Vagina (tissue), 2 donors: ENCODE results near the gene SERTAD2. TPM values are rescaled to one million over a fixed set of nuclear protein-coding genes. Genes with fewer than 3 reads are reported as not detected.
A peak's percentile ranks its signal among the peaks of the same experiment; 100 is the strongest.

ENCODE experiments used
- DNase-seq, 2 donors: peaks; one replicate each; pipeline ENCODE4 v3.0.0-alpha.2; 2017; ENCODE audit errors: extremely low spot score in 2 of 2
- H3K27ac ChIP-seq: fragments of 200-600 bp; sonication (generic); one replicate; pipeline ENCODE4 v1.5.1; 2019
- H3K27me3 ChIP-seq: fragments of 200-600 bp; sonication (generic); one replicate; pipeline ENCODE4 v1.5.1; 2019
- H3K36me3 ChIP-seq, 2 donors: fragments of 200-600 bp; sonication (generic); one replicate each; pipeline ENCODE4 v1.5.1; 2017 to 2019
- H3K4me1 ChIP-seq: fragments of 200-600 bp; sonication (generic); one replicate; pipeline ENCODE4 v1.5.1; 2019
- H3K4me3 ChIP-seq, 2 donors: fragments of 200-600 bp; sonication (generic); 1 replicate in 1 of 2; 2 replicates in 1 of 2; pipeline ENCODE4 v1.5.1; 2016 to 2019
- H3K9me3 ChIP-seq: fragments of 200-600 bp; sonication (generic); one replicate; pipeline ENCODE4 v1.5.1; 2019
- POLR2A ChIP-seq, 2 donors: fragments of 450-650 bp; IDR thresholded peaks; one replicate each; pipeline ENCODE4 v1.6.1; 2017; ENCODE audit warnings: antibody characterized with exemption in 2 of 2, mild to moderate bottlenecking in 2 of 2, moderate library complexity in 2 of 2
- POLR2AphosphoS5 ChIP-seq, 2 donors: sonication (generic); formaldehyde crosslinking; IDR thresholded peaks; one replicate each; pipeline ENCODE4 v1.9.0; 2017; ENCODE audit warnings: antibody characterized with exemption in 2 of 2, mild to moderate bottlenecking in 2 of 2, low read depth in 1 of 2; ENCODE audit not compliant: insufficient read depth in 1 of 2
- intact Hi-C: fragments of 100-400 bp; cut with DNase I; formaldehyde crosslinking; loops from one replicate; pipeline ENCODE4 v1.15.1; 2023
- total RNA-seq: library from RNA; depleted of rRNA; stranded (reverse); fragments of >200 nt; gene quantifications from one replicate; pipeline ENCODE4 v1.2.3, GENCODE V29; 2016
- TF ChIP-seq, protein P1 (sequence below), 3 experiments: fragments of 450-650 bp in 2 of 3; fragments of 200-600 bp in 1 of 3; sonication (generic) in 1 of 3; IDR thresholded peaks; one replicate each; pipeline ENCODE4 v1.5.1; 2017 to 2019; ENCODE audit warnings: antibody characterized with exemption in 3 of 3, mild to moderate bottlenecking in 2 of 3, moderate library complexity in 2 of 3

The SERTAD2 gene
- total RNA-seq, 1 donor from 2014 or later: 19.2 TPM

DNA sequence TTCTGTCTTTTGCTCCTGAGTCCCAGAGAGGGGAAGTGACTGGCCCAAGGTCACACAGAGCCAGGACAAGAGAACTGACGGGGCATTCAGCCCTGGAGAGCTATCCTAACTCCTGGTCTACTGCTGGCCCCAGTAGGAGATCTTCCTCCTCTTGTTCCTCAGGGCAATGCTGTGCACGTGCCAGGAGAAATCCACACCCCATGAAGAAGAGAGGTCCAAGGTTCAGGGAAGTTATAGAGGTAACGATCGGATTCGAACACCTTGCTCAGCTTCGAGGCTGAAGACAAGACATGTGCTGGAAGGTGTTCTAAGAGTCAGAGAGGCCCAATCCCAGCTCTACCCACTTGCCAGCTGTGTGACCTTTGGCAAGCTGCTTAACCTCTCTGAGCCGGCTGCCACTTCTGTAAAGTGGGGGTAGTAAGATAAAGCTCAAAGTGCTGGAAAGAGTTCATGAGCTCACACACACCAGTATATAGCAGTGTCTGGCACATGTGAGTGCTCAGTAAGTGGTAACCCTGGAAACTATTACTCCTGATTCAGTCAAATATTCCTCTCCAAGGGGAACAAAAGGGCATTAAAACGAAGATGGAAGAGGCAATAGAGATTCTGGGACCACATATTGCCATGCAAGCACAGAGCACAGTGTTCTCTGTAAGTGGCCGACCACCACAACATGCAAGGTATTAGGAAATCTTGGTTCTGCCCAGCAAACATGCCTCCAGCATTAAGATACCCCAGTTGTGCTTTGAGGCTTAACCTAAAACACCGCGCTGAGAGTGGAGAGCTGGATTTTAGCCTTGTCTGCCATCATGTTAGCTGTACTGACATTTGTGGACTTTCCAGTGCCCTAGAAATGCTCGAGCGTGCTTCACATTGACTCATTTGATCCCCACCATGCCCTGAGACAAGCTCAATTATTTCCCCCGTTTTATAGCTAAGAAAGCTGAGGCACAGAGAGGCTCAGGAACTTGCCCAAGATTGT is 25.6 kb downstream of the SERTAD2 start:
- DNase-seq: no peak
- H3K4me1 ChIP-seq: peaks cover 48% of the 10 kb centered on the region
- no peak overlapping the region for H3K27ac ChIP-seq
- no peaks in the 10 kb centered on the region for H3K36me3 ChIP-seq
- no peak overlapping the region for H3K4me3 ChIP-seq
- no peaks in the 10 kb centered on the region for H3K27me3 ChIP-seq
- H3K9me3 ChIP-seq: no peaks in the 10 kb centered on the region
- TF ChIP-seq POLR2A (IDR thresholded peaks at IDR 0.05) (no peak), POLR2AphosphoS5 (IDR thresholded peaks at IDR 0.05; ENCODE audit: insufficient read depth in 1 of 2, low read depth in 1 of 2) (no peak)
- TF ChIP-seq, protein P1, sequence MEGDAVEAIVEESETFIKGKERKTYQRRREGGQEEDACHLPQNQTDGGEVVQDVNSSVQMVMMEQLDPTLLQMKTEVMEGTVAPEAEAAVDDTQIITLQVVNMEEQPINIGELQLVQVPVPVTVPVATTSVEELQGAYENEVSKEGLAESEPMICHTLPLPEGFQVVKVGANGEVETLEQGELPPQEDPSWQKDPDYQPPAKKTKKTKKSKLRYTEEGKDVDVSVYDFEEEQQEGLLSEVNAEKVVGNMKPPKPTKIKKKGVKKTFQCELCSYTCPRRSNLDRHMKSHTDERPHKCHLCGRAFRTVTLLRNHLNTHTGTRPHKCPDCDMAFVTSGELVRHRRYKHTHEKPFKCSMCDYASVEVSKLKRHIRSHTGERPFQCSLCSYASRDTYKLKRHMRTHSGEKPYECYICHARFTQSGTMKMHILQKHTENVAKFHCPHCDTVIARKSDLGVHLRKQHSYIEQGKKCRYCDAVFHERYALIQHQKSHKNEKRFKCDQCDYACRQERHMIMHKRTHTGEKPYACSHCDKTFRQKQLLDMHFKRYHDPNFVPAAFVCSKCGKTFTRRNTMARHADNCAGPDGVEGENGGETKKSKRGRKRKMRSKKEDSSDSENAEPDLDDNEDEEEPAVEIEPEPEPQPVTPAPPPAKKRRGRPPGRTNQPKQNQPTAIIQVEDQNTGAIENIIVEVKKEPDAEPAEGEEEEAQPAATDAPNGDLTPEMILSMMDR (IDR thresholded peaks at IDR 0.05): no peak
- intact Hi-C loops: no loop called here

DNA sequence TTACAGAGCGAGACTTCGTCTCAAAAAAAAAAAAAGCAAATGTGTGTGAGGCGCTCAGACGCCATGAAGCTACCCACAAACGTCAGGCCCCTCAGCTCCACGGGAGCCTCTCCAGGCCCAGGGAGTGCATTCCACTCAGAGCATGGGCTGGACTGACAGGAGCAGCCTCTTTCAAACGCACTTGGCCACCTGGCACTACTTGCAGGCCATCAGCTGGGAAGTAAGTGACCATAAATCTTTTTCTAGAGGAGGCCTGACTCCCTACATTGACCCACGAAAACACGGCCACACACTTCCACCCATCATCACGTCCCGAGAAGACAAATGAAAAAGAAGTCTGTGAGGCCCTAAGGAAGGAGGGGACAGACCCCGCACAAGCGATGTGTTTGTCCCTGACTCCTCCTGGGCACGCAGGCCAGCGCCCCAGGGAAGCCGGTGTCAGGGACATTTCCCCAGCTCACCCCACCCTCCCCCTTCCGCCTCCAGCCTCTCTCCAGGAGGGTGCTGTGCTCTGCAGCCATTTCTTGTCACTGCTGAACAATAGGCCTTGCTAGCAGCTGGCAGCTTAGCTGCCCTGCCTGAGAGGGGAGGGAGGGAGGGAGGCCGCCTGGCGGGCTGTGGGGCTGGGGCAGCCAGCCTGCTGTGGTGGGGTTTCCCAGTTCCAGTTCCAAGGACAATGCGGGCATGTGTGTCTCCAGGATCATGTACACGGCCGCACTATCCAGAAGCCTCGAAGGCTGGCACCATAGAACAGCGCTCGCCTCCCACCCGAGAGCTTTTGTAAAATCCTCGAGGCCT is 26.6 kb downstream of the SERTAD2 start:
- H3K4me1 ChIP-seq: peaks cover 42% of the 10 kb centered on the region
- H3K27ac ChIP-seq: peak overlapping the region; percentile 2
- no peak overlapping the region for H3K4me3 ChIP-seq
- no peak for TF ChIP-seq POLR2AphosphoS5 (IDR thresholded peaks at IDR 0.05; ENCODE audit: insufficient read depth in 1 of 2, low read depth in 1 of 2)
- TF ChIP-seq POLR2A (IDR thresholded peaks at IDR 0.05): no peak
- TF ChIP-seq, protein P1 (IDR thresholded peaks at IDR 0.05): no peak
- H3K27me3 ChIP-seq: no peaks in the 10 kb centered on the region
- peak in 1 of 2 donors; percentile 67 for DNase-seq
- H3K36me3 ChIP-seq: no peaks in the 10 kb centered on the region
- no peaks in the 10 kb centered on the region for H3K9me3 ChIP-seq
- intact Hi-C loops: no loop called here

DNA sequence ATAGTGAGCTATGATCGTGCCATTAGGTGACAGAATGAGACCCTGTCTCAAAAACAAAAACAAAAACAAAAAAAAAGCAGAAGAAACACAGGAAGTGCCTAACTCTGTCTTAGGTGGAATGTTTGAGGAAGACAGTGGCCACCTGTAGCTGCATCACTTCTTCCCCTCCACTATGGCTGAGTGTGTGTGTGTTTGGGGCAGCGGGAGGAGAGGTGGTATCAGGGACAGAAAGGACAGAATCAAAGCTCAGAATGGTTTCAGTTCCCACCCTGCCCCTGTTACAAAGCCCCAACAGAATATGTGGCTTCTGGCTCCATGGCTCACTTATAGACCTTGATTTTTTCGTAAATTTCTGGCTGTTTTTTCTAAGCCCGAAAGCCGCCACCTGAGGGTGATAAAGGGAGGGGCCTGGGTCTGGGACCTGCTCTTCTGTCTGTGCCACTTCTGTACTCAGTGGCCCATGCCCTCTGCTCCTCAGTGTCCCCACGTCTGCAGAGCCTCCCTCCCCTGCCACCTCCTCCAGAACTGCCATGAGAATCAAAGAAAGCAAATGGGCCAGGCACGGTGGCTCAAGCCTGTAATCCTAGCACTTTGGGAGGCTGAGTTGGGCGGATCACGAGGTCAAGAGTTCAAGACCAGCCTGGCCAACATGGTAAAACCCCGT is 27.4 kb downstream of the SERTAD2 start:
- intact Hi-C loops: no loop called here

DNA sequence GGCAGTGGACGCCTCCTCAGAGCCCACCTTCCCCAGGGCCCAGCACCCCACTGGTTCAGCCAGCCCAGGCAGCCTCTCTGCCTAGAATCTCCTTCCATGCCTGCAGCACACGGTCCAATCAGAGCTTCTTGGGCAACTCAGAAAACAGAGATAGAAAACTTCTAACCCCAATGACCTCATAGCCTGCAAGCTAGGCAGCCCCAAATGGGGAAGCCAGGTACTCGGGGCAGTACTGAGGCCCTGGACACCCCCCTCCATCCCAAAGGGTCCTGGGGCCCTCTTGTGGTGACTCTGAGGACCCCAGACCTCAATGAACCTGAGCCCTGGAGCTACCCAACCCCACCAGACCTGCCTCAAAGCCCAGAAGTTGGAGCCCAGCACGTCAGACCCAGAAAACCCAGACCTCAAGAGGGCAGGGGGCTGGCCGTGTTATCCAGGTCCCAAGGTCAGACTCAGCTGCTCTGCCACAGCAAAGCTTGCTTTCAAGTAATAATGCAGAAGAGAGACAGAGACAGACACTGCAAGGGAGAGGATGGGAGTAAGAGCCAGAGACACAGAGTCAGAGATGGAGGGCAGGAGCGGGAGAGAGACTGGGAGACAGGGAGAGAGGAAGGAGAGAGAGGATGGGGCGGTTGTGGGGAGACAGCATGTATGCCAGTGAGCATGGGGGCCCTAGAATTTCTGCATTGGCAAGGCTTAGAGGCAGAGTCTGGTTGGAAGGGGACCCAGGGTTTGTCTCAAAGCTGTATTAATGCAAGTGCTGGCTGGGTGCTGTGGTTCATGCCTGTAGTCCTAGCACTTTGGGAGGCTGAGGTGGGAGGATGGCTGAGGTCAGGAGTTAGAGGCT is 28.2 kb downstream of the SERTAD2 start:
- no peak for TF ChIP-seq POLR2A (IDR thresholded peaks at IDR 0.05)
- no peak for TF ChIP-seq POLR2AphosphoS5 (IDR thresholded peaks at IDR 0.05; ENCODE audit: insufficient read depth in 1 of 2, low read depth in 1 of 2)
- TF ChIP-seq, protein P1 (IDR thresholded peaks at IDR 0.05): no peak
- Histone ChIP-seq H3K9me3 (no peaks in the 10 kb centered on the region), H3K27me3 (no peaks in the 10 kb centered on the region), H3K4me1 (peaks cover 42% of the 10 kb centered on the region), H3K27ac (no peak overlapping the region), H3K36me3 (no peaks in the 10 kb centered on the region), H3K4me3 (no peak overlapping the region)
- intact Hi-C loops: no loop called here
- no peak for DNase-seq

More for the DNA sequence above, 27.4 kb downstream of the SERTAD2 start:
- no peak overlapping the region for H3K27ac ChIP-seq
- peak in 1 of 2 donors; percentile 52 for DNase-seq
- no peak for TF ChIP-seq POLR2AphosphoS5 (IDR thresholded peaks at IDR 0.05; ENCODE audit: insufficient read depth in 1 of 2, low read depth in 1 of 2)
- TF ChIP-seq, protein P1 (IDR thresholded peaks at IDR 0.05): no peak
- no peak for TF ChIP-seq POLR2A (IDR thresholded peaks at IDR 0.05)
- no peaks in the 10 kb centered on the region for H3K27me3 ChIP-seq
- no peaks in the 10 kb centered on the region for H3K36me3 ChIP-seq
- H3K4me3 ChIP-seq: no peak overlapping the region
- H3K9me3 ChIP-seq: no peaks in the 10 kb centered on the region
- H3K4me1 ChIP-seq: peaks cover 42% of the 10 kb centered on the region
